ENCODE results near the gene PPME1.

The PPME1 gene

DNA sequence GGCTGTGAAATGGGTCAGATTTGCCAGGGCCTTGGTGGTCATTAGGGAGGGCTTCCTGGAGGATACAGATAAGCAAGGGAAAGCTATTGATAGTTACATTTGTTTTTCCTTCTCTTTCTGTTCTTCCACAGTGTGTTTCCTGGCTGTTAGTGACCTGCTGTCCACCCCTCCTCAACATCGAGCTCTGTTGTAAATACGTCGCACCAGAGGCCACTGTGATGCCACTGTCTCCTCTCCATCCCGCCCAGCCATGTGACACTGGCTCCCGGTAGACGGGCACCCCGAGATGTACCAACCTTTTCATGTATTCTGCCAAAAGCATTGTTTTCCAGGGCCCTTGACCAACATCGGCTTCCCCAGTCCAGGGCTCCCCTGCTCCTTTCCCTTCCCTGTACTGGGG is 82.3 kb downstream of the PPME1 start:
- no peak overlapping the region for H3K4me3 ChIP-seq (ENCODE audit: low read depth, low read length)
- CTCF ChIA-PET: interaction anchor here (0.6 to 10.0 kb wide), 5 partner anchors 110 to 989 kb away, joined by 3 to 221 read pairs (median 3); no protein-coding TSS in a partner anchor
- no peak for TF ChIP-seq ZBTB8A (tag by site-specific recombination; IDR thresholded peaks at IDR 0.05)
- no peak for TF ChIP-seq ZBTB21 (tag by site-specific recombination; IDR thresholded peaks at IDR 0.05)
- TF ChIP-seq ZNF843 (tag by site-specific recombination; IDR thresholded peaks at IDR 0.05): no peak
- TF ChIP-seq ZNF596 (tag by site-specific recombination; IDR thresholded peaks at IDR 0.05): no peak
- TF ChIP-seq ZNF266 (tag by site-specific recombination; IDR thresholded peaks at IDR 0.05; ENCODE audit: low read depth): no peak
- TF ChIP-seq, protein P1, sequence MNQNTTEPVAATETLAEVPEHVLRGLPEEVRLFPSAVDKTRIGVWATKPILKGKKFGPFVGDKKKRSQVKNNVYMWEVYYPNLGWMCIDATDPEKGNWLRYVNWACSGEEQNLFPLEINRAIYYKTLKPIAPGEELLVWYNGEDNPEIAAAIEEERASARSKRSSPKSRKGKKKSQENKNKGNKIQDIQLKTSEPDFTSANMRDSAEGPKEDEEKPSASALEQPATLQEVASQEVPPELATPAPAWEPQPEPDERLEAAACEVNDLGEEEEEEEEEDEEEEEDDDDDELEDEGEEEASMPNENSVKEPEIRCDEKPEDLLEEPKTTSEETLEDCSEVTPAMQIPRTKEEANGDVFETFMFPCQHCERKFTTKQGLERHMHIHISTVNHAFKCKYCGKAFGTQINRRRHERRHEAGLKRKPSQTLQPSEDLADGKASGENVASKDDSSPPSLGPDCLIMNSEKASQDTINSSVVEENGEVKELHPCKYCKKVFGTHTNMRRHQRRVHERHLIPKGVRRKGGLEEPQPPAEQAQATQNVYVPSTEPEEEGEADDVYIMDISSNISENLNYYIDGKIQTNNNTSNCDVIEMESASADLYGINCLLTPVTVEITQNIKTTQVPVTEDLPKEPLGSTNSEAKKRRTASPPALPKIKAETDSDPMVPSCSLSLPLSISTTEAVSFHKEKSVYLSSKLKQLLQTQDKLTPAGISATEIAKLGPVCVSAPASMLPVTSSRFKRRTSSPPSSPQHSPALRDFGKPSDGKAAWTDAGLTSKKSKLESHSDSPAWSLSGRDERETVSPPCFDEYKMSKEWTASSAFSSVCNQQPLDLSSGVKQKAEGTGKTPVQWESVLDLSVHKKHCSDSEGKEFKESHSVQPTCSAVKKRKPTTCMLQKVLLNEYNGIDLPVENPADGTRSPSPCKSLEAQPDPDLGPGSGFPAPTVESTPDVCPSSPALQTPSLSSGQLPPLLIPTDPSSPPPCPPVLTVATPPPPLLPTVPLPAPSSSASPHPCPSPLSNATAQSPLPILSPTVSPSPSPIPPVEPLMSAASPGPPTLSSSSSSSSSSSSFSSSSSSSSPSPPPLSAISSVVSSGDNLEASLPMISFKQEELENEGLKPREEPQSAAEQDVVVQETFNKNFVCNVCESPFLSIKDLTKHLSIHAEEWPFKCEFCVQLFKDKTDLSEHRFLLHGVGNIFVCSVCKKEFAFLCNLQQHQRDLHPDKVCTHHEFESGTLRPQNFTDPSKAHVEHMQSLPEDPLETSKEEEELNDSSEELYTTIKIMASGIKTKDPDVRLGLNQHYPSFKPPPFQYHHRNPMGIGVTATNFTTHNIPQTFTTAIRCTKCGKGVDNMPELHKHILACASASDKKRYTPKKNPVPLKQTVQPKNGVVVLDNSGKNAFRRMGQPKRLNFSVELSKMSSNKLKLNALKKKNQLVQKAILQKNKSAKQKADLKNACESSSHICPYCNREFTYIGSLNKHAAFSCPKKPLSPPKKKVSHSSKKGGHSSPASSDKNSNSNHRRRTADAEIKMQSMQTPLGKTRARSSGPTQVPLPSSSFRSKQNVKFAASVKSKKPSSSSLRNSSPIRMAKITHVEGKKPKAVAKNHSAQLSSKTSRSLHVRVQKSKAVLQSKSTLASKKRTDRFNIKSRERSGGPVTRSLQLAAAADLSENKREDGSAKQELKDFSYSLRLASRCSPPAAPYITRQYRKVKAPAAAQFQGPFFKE (tag by site-specific recombination; IDR thresholded peaks at IDR 0.05; ENCODE audit: borderline replicate concordance): no peak
- TF ChIP-seq, protein P2, sequence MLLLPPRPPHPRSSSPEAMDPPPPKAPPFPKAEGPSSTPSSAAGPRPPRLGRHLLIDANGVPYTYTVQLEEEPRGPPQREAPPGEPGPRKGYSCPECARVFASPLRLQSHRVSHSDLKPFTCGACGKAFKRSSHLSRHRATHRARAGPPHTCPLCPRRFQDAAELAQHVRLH (tag by site-specific recombination; IDR thresholded peaks at IDR 0.05): no peak
- TF ChIP-seq, protein P3, sequence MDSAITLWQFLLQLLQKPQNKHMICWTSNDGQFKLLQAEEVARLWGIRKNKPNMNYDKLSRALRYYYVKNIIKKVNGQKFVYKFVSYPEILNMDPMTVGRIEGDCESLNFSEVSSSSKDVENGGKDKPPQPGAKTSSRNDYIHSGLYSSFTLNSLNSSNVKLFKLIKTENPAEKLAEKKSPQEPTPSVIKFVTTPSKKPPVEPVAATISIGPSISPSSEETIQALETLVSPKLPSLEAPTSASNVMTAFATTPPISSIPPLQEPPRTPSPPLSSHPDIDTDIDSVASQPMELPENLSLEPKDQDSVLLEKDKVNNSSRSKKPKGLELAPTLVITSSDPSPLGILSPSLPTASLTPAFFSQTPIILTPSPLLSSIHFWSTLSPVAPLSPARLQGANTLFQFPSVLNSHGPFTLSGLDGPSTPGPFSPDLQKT (IDR thresholded peaks at IDR 0.05; ENCODE audit: borderline replicate concordance, low read depth, low read length): no peak
- TF ChIP-seq ZNF670 (tag by site-specific recombination; IDR thresholded peaks at IDR 0.05; ENCODE audit: low read depth): no peak
- no peak for TF ChIP-seq TCF7L2 (IDR thresholded peaks at IDR 0.05; ENCODE audit: borderline replicate concordance, low read depth, low read length)
- no peak for TF ChIP-seq ZNF2 (tag by site-specific recombination; IDR thresholded peaks at IDR 0.05)
- TF ChIP-seq ZNF776 (tag by site-specific recombination; IDR thresholded peaks at IDR 0.05; ENCODE audit: borderline replicate concordance): no peak
- TF ChIP-seq, protein P4, sequence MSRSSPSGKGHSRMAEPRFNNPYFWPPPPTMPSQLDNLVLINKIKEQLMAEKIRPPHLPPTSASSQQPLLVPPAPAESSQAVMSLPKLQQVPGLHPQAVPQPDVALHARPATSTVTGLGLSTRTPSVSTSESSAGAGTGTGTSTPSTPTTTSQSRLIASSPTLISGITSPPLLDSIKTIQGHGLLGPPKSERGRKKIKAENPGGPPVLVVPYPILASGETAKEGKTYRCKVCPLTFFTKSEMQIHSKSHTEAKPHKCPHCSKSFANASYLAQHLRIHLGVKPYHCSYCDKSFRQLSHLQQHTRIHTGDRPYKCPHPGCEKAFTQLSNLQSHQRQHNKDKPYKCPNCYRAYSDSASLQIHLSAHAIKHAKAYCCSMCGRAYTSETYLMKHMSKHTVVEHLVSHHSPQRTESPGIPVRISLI (tag by site-specific recombination; IDR thresholded peaks at IDR 0.05): no peak
- TF ChIP-seq REPIN1 (tag by site-specific recombination; IDR thresholded peaks at IDR 0.05; ENCODE audit: low read depth): no peak
- no peak for TF ChIP-seq ZNF274 (IDR thresholded peaks at IDR 0.05; ENCODE audit: low read length)
- no peak for TF ChIP-seq ZNF274 (tag by site-specific recombination; IDR thresholded peaks at IDR 0.05; ENCODE audit: borderline replicate concordance)
- H3K27ac ChIP-seq (ENCODE audit: extremely low read depth, low read depth, low read length): no peak overlapping the region
- H3K36me3 ChIP-seq (ENCODE audit: control insufficient read depth in 2 of 2, insufficient read depth in 1 of 2, low read length in 2 of 2): peaks cover 0 to 64% of the 10 kb centered on the region in 2 experiments; a peak in 1 of 3 replicates
- H3K9me3 ChIP-seq (ENCODE audit: control insufficient read depth, insufficient read depth, low read depth, low read length): no peaks in the 10 kb centered on the region
- no peaks in the 10 kb centered on the region for H3K4me1 ChIP-seq (ENCODE audit: control insufficient read depth, insufficient read depth, low read length)
- POLR2A ChIA-PET: no interaction called here
